Measurements from ENCODE around the gene BMP2K. TPM values are rescaled to one million over a fixed set of nuclear protein-coding genes. Genes with fewer than 3 reads are reported as not detected.

The BMP2K gene
- total and polyA plus RNA-seq, 2 donors (not counting 1 experiment from before 2014, with no cell fraction given): 54.8 to 126 TPM

DNA sequence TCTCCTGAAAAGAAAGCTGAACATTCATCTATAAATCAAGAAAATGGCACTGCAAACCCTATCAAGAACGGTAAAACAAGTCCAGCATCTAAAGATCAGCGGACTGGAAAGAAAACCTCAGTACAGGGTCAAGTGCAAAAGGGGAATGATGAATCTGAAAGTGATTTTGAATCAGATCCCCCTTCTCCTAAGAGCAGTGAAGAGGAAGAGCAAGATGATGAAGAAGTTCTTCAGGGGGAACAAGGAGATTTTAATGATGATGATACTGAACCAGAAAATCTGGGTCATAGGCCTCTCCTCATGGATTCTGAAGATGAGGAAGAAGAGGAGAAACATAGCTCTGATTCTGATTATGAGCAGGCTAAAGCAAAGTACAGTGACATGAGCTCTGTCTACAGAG is 134.5 kb downstream of the BMP2K start:
- DNase-seq (ENCODE audit: low read depth in 2 of 2): no peak
- Histone ChIP-seq H3K9ac (ENCODE audit: insufficient read depth, low read length) (no peak overlapping the region), H3K27ac (ENCODE audit: insufficient read depth, low read length) (no peak overlapping the region), H3K4me1 (ENCODE audit: control insufficient read depth, extremely low read depth, insufficient read depth, low read length) (no peaks in the 10 kb centered on the region), H3K9me3 (ENCODE audit: control insufficient read depth, insufficient read depth, low read depth, low read length) (no peaks in the 10 kb centered on the region), H4K20me1 (ENCODE audit: control insufficient read depth, extremely low read depth, insufficient read depth, low read length) (no peaks in the 10 kb centered on the region), H3K36me3 (ENCODE audit: control insufficient read depth, insufficient read depth, low read length) (no peaks in the 10 kb centered on the region), H3K27me3 (ENCODE audit: control insufficient read depth, insufficient read depth, low read length) (no peaks in the 10 kb centered on the region), H3K79me2 (ENCODE audit: control insufficient read depth, insufficient read depth, low read length) (no peaks in the 10 kb centered on the region), H3K4me3 (replicated peaks in 1 of 4; ENCODE audit: control extremely low read depth in 1 of 4, insufficient read depth in 1 of 4, low read depth in 3 of 4, low read length in 4 of 4) (no peak overlapping the region), H2AFZ (ENCODE audit: low read length) (no peak overlapping the region), H3K4me2 (ENCODE audit: extremely low read depth, insufficient read depth, low read length) (no peak overlapping the region)
- TF ChIP-seq CTCF (conservative IDR thresholded peaks at IDR 0.05 in 1 of 2, IDR thresholded peaks at IDR 0.05 in 1 of 2; ENCODE audit: low read depth in 1 of 2, low read length in 2 of 2) (no peak), EZH2 (IDR thresholded peaks at IDR 0.05; ENCODE audit: low read length, missing control alignments) (no peak)

GRCh38 chr4:78922207-78922606 is 146.1 kb downstream of the BMP2K start:
- Histone ChIP-seq H3K4me1 (ENCODE audit: control insufficient read depth, extremely low read depth, insufficient read depth, low read length) (no peaks in the 10 kb centered on the region), H2AFZ (ENCODE audit: low read length) (no peak overlapping the region), H3K27me3 (ENCODE audit: control insufficient read depth, insufficient read depth, low read length) (no peaks in the 10 kb centered on the region), H3K9ac (ENCODE audit: insufficient read depth, low read length) (no peak overlapping the region), H3K79me2 (ENCODE audit: control insufficient read depth, insufficient read depth, low read length) (no peaks in the 10 kb centered on the region), H4K20me1 (ENCODE audit: control insufficient read depth, extremely low read depth, insufficient read depth, low read length) (no peaks in the 10 kb centered on the region), H3K36me3 (ENCODE audit: control insufficient read depth, insufficient read depth, low read length) (no peaks in the 10 kb centered on the region), H3K4me3 (replicated peaks in 1 of 4; ENCODE audit: control extremely low read depth in 1 of 4, insufficient read depth in 1 of 4, low read depth in 3 of 4, low read length in 4 of 4) (no peak overlapping the region), H3K27ac (ENCODE audit: insufficient read depth, low read length) (no peak overlapping the region), H3K9me3 (ENCODE audit: control insufficient read depth, insufficient read depth, low read depth, low read length) (no peaks in the 10 kb centered on the region), H3K4me2 (ENCODE audit: extremely low read depth, insufficient read depth, low read length) (no peak overlapping the region)
- no peak for TF ChIP-seq EZH2 (IDR thresholded peaks at IDR 0.05; ENCODE audit: low read length, missing control alignments)
- no peak for TF ChIP-seq CTCF (conservative IDR thresholded peaks at IDR 0.05 in 1 of 2, IDR thresholded peaks at IDR 0.05 in 1 of 2; ENCODE audit: low read depth in 1 of 2, low read length in 2 of 2)
- DNase-seq (ENCODE audit: low read depth in 2 of 2): peak; percentile 28 to 70

DNA sequence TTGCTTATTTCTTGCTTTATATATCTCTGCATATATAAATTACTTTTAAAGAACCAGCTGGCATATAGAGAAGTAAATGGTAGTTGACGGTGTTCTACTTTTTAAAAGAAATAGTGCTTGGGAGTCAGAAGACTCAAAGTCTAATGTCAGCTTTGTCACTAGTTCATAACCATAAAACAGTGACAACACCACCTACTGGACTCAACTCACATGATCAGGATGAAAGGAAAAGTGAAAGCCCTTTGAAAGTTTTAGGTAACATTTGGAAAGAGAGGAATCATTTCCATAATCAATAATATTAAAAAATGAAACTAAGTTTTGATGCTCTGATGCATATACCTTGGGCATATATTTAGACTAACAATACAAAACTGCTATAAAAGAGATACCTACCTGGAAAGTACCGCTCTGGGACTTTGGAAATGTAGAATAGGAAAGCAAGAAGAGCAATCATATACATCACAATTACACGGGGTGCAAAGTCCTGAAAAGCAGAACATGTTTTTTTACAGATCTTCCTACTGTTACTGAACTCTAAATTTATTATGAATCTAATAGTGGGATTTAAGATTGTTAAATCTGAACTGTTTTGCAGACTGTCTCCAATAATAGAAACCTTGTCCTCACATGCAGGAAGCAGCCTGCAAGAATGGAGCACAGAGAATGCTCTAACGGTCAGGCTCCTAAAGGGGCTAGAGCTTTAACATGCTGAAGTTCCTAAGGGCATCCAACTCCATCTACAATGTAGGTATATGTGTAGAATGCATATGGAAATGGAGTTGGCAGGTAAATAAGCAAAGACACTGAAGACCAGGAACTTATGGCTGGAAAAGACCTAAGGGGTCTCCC is 147.5 kb downstream of the BMP2K start:
- Histone ChIP-seq H3K4me3 (replicated peaks in 1 of 4; ENCODE audit: control extremely low read depth in 1 of 4, insufficient read depth in 1 of 4, low read depth in 3 of 4, low read length in 4 of 4) (no peak overlapping the region), H3K4me1 (ENCODE audit: control insufficient read depth, extremely low read depth, insufficient read depth, low read length) (no peaks in the 10 kb centered on the region), H3K4me2 (ENCODE audit: extremely low read depth, insufficient read depth, low read length) (no peak overlapping the region), H3K79me2 (ENCODE audit: control insufficient read depth, insufficient read depth, low read length) (no peaks in the 10 kb centered on the region), H3K27me3 (ENCODE audit: control insufficient read depth, insufficient read depth, low read length) (no peaks in the 10 kb centered on the region), H3K36me3 (ENCODE audit: control insufficient read depth, insufficient read depth, low read length) (no peaks in the 10 kb centered on the region), H3K27ac (ENCODE audit: insufficient read depth, low read length) (no peak overlapping the region), H4K20me1 (ENCODE audit: control insufficient read depth, extremely low read depth, insufficient read depth, low read length) (no peaks in the 10 kb centered on the region), H3K9ac (ENCODE audit: insufficient read depth, low read length) (no peak overlapping the region), H2AFZ (ENCODE audit: low read length) (no peak overlapping the region), H3K9me3 (ENCODE audit: control insufficient read depth, insufficient read depth, low read depth, low read length) (no peaks in the 10 kb centered on the region)
- DNase-seq (ENCODE audit: low read depth in 2 of 2): no peak
- TF ChIP-seq EZH2 (IDR thresholded peaks at IDR 0.05; ENCODE audit: low read length, missing control alignments) (no peak), CTCF (conservative IDR thresholded peaks at IDR 0.05 in 1 of 2, IDR thresholded peaks at IDR 0.05 in 1 of 2; ENCODE audit: low read depth in 1 of 2, low read length in 2 of 2) (no peak)
